K562 (cell line): ENCODE measurements around the gene PRKACA. TPM values are rescaled to one million over a fixed set of nuclear protein-coding genes. Genes with fewer than 3 reads are reported as not detected.
A peak's percentile ranks its signal among the peaks of the same experiment; 100 is the strongest.

Experiments
- ATF1 ChIP-seq, 2 experiments: fragments of 450-650 bp in 1 of 2; IDR thresholded peaks; 2 replicates each; pipeline ENCODE4 v1.6.1; 2016; ENCODE audit warnings: missing compliant biosample characterization in 1 of 2, missing genetic modification characterization in 1 of 2
- CCNT2 ChIP-seq: IDR thresholded peaks from 2 replicates; pipeline ENCODE4 v1.6.1; 2011; ENCODE audit warnings: borderline replicate concordance, low read depth, mild to moderate bottlenecking, moderate library complexity, mixed read lengths, low read length; ENCODE audit not compliant: insufficient read length; ENCODE audit errors: extremely low read depth
- CTBP1 ChIP-seq: fragments of 450-650 bp; IDR thresholded peaks from 2 replicates; pipeline ENCODE4 v1.6.1; 2016; ENCODE audit warnings: borderline replicate concordance
- DPF2 ChIP-seq: fragments of 450-650 bp; IDR thresholded peaks from 2 replicates; pipeline ENCODE4 v1.6.1; 2016
- FIP1L1 ChIP-seq: fragments of 200-400 bp; formaldehyde crosslinking; IDR thresholded peaks from 2 replicates; pipeline ENCODE4 v1.6.1; 2018; ENCODE audit warnings: mild to moderate bottlenecking, low read depth, low read length; ENCODE audit not compliant: poor library complexity, severe bottlenecking
- FOXJ2 ChIP-seq: fragments of 200-800 bp; sonication (Bioruptor generic); IDR thresholded peaks from 2 replicates; pipeline ENCODE4 v1.6.1; 2016; ENCODE audit warnings: missing genetic modification characterization, missing compliant biosample characterization
- HOXB6 ChIP-seq: fragments of 250-450 bp; sonication (Bioruptor Pico); IDR thresholded peaks from 2 replicates; pipeline ENCODE4 v1.5.1; 2022; ENCODE audit warnings: mild to moderate bottlenecking, borderline replicate concordance
- JUNB ChIP-seq: fragments of 450-650 bp; formaldehyde crosslinking; conservative IDR thresholded peaks from 2 replicates; pipeline ENCODE4 v1.4.0; 2020; ENCODE audit warnings: mild to moderate bottlenecking
- KLF6 ChIP-seq: fragments of 250-450 bp; sonication (Bioruptor Pico); IDR thresholded peaks from 2 replicates; pipeline ENCODE4 v1.4.0; 2020; ENCODE audit warnings: mild to moderate bottlenecking, moderate library complexity, borderline replicate concordance
- L3MBTL2 ChIP-seq: fragments of 450-650 bp; IDR thresholded peaks from 2 replicates; pipeline ENCODE4 v1.6.1; 2016; ENCODE audit warnings: mild to moderate bottlenecking, moderate library complexity
- NFXL1 ChIP-seq: fragments of 450-650 bp; formaldehyde crosslinking; IDR thresholded peaks from 2 replicates; pipeline ENCODE4 v1.4.0; 2021; ENCODE audit warnings: mild to moderate bottlenecking
- PCBP2 ChIP-seq: fragments of 200-400 bp; formaldehyde crosslinking; IDR thresholded peaks from 2 replicates; pipeline ENCODE4 v1.6.1; 2018; ENCODE audit warnings: low read length, low read depth, mild to moderate bottlenecking, moderate library complexity; ENCODE audit not compliant: poor library complexity, severe bottlenecking
- POLR2G ChIP-seq: fragments of 200-400 bp; formaldehyde crosslinking; IDR thresholded peaks from 2 replicates; pipeline ENCODE4 v1.6.1; 2017; ENCODE audit warnings: low read depth, mild to moderate bottlenecking, antibody characterized with exemption, low read length, moderate library complexity
- POLR2H ChIP-seq: IDR thresholded peaks from 2 replicates; pipeline ENCODE4 v1.6.1; 2016; ENCODE audit warnings: missing genetic modification characterization, low read depth, mild to moderate bottlenecking, control low read depth, missing compliant biosample characterization, moderate library complexity
- TSC22D4 ChIP-seq: fragments of 450-650 bp; IDR thresholded peaks from 2 replicates; pipeline ENCODE4 v1.6.1; 2016; ENCODE audit warnings: missing genetic modification characterization, missing biosample characterization, control low read depth
- YY1 ChIP-seq, 3 experiments: IDR thresholded peaks; 2 replicates each; pipeline ENCODE4 v1.6.1; 2011; ENCODE audit warnings: low read length in 2 of 3, mild to moderate bottlenecking in 2 of 3, moderate library complexity in 2 of 3, borderline replicate concordance in 1 of 3, control low read depth in 1 of 3, low read depth in 1 of 3; ENCODE audit not compliant: insufficient read depth in 3 of 3, insufficient replicate concordance in 2 of 3, control insufficient read depth in 1 of 3, insufficient read length in 1 of 3; ENCODE audit errors: extremely low read depth in 1 of 3
- ZKSCAN8 ChIP-seq: fragments of 200-800 bp; sonication (Bioruptor generic); IDR thresholded peaks from 2 replicates; pipeline ENCODE4 v1.6.1; 2016; ENCODE audit warnings: missing genetic modification characterization, missing compliant biosample characterization
- ZNF124 ChIP-seq: sonication (generic); formaldehyde crosslinking; IDR thresholded peaks from 2 replicates; pipeline ENCODE4 v1.8.1; 2022; ENCODE audit warnings: missing genetic modification reagents
- ZNF707 ChIP-seq: fragments of 250-450 bp; sonication (Bioruptor Pico); conservative IDR thresholded peaks from 2 replicates; pipeline ENCODE4 v1.8.0; 2022; ENCODE audit warnings: inconsistent platforms, mild to moderate bottlenecking, moderate library complexity
- polyA plus RNA-seq, 8 experiments: library from polyadenylated mRNA; depleted of rRNA in 4 of 8; stranded (reverse) in 5 of 8; unstranded in 3 of 8; fragments of >200 nt; fragmentation: Nextera tagmentation in 2 of 8; fragmentation: Illumina TruSeq in 1 of 8; extraction: Ambion mirVana in 2 of 8; extraction: Trizol in 1 of 8; gene quantifications; 2 replicates each; pipeline versions ENCODE4 v1.2.1 to v1.2.3, GENCODE V29; 2011 to 2014; ENCODE audit warnings: inconsistent platforms in 1 of 8, missing spikeins in 1 of 8
- total RNA-seq, 7 experiments: library from RNA; depleted of rRNA in 6 of 7; stranded (reverse); fragments of >200 nt in 6 of 7; fragmentation: Illumina TruSeq in 2 of 7; extraction: Trizol in 2 of 7; gene quantifications; 2 replicates each; pipeline versions ENCODE4 v1.2.1 to v1.2.3, GENCODE V29; 2011 to 2021; ENCODE audit warnings: low replicate concordance in 1 of 7
- TF ChIP-seq, protein P1 (sequence below): fragments of 450-650 bp; formaldehyde crosslinking; IDR thresholded peaks from 2 replicates; pipeline ENCODE4 v1.4.0; 2022; ENCODE audit warnings: missing genetic modification characterization
- TF ChIP-seq, protein P2 (sequence below): fragments of 200-800 bp; sonication (Bioruptor generic); IDR thresholded peaks from 2 replicates; pipeline ENCODE4 v1.6.1; 2017; ENCODE audit warnings: missing genetic modification characterization, missing compliant biosample characterization
- TF ChIP-seq, protein P3 (sequence below), 2 experiments: IDR thresholded peaks; 2 replicates each; pipeline ENCODE4 v1.6.1; 2011; ENCODE audit warnings: borderline replicate concordance in 1 of 2, control low read depth in 1 of 2, low read depth in 1 of 2, low read length in 1 of 2, mild to moderate bottlenecking in 1 of 2, mixed read lengths in 1 of 2, moderate library complexity in 1 of 2; ENCODE audit not compliant: insufficient read depth in 1 of 2, insufficient read length in 1 of 2, poor library complexity in 1 of 2, severe bottlenecking in 1 of 2; ENCODE audit errors: extremely low read depth in 1 of 2
- TF ChIP-seq, protein P4 (sequence below): sonication (generic); formaldehyde crosslinking; IDR thresholded peaks from 2 replicates; pipeline ENCODE4 v1.9.0; 2022; ENCODE audit warnings: mild to moderate bottlenecking, missing genetic modification reagents

The PRKACA gene
- total and polyA plus RNA-seq, 9 of the 15 experiments (the other 6 are each of a cell fraction or from before 2014, with no cell fraction given) = 1.2 to 63.1 (median 13.0) TPM

DNA sequence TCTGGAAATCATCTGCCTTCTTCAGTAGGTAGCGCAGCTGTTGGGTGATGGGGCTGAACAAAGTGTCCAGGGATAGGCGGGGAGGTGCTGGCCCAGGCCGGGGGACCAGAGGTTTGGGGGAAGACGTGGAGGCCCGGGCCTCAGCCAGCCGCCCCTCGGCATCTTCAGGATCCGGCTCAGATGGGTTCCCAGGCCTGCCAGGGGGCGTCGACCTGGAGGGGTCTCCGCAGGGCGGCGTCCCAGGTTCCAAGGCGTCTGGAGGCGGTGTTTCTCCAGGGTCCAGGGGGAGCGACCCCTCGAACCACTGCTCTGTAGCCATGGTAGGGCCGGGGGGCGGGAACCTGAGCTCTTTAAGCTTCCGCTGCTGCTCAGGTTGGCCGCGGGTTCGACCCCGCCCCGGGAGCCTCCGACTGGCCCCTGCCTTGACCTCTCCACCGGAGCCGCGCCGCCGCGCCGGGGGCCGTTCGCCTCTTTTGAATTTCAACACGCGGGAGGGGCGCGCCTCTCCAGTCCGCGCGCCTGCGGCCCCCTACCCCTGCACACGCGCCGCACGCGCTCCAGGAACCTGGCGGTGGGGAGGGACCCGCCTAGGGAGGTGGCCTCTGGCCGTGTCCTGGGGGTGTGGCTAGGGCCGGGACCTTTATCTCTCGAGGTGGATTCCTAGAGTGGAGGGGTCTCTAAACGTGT lies 32.1 kb downstream of the PRKACA start, which contains the start of gene C19orf67 (continued):
- TF ChIP-seq L3MBTL2 (peak; percentile 74; the same call in 1 of the 2 replicates), YY1 (IDR thresholded peaks at IDR 0.05; ENCODE audit: borderline replicate concordance in 1 of 3, control insufficient read depth in 1 of 3, extremely low read depth in 1 of 3, insufficient read depth in 3 of 3, insufficient read length in 1 of 3, insufficient replicate concordance in 2 of 3, low read depth in 1 of 3, low read length in 2 of 3) (no peak), POLR2H (no peak), JUNB (CRISPR knock-in tag) (no peak), HOXB6 (CRISPR knock-in tag) (no peak), CTBP1 (peak; percentile 44; the same call in 1 of the 2 replicates), CCNT2 (peak; percentile 41), TSC22D4 (tag) (no peak), KLF6 (CRISPR knock-in tag) (no peak), ZNF124 (CRISPR knock-in tag) (no peak), FIP1L1 (peak; percentile 54), ZKSCAN8 (CRISPR knock-in tag) (no peak), ZNF707 (CRISPR knock-in tag) (no peak), PCBP2 (no peak), DPF2 (peak; percentile 37; the same call in 1 of the 2 replicates), POLR2G (peak; percentile 77), FOXJ2 (no peak), NFXL1 (CRISPR knock-in tag) (no peak), ATF1 (CRISPR knock-in tag; IDR thresholded peaks at IDR 0.05) (no peak), ATF1 (tag; IDR thresholded peaks at IDR 0.05) (no peak)
- TF ChIP-seq, protein P1, sequence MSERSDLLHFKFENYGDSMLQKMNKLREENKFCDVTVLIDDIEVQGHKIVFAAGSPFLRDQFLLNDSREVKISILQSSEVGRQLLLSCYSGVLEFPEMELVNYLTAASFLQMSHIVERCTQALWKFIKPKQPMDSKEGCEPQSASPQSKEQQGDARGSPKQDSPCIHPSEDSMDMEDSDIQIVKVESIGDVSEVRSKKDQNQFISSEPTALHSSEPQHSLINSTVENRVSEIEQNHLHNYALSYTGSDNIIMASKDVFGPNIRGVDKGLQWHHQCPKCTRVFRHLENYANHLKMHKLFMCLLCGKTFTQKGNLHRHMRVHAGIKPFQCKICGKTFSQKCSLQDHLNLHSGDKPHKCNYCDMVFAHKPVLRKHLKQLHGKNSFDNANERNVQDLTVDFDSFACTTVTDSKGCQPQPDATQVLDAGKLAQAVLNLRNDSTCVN (CRISPR knock-in tag) = no peak
- TF ChIP-seq, protein P2, sequence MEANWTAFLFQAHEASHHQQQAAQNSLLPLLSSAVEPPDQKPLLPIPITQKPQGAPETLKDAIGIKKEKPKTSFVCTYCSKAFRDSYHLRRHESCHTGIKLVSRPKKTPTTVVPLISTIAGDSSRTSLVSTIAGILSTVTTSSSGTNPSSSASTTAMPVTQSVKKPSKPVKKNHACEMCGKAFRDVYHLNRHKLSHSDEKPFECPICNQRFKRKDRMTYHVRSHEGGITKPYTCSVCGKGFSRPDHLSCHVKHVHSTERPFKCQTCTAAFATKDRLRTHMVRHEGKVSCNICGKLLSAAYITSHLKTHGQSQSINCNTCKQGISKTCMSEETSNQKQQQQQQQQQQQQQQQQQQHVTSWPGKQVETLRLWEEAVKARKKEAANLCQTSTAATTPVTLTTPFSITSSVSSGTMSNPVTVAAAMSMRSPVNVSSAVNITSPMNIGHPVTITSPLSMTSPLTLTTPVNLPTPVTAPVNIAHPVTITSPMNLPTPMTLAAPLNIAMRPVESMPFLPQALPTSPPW (CRISPR knock-in tag) = peak; percentile 33
- TF ChIP-seq, protein P3, sequence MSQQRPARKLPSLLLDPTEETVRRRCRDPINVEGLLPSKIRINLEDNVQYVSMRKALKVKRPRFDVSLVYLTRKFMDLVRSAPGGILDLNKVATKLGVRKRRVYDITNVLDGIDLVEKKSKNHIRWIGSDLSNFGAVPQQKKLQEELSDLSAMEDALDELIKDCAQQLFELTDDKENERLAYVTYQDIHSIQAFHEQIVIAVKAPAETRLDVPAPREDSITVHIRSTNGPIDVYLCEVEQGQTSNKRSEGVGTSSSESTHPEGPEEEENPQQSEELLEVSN (IDR thresholded peaks at IDR 0.05; ENCODE audit: borderline replicate concordance in 1 of 2, extremely low read depth in 1 of 2, insufficient read depth in 1 of 2, insufficient read length in 1 of 2, low read depth in 1 of 2, low read length in 1 of 2, poor library complexity in 1 of 2, severe bottlenecking in 1 of 2) = peak; percentile 25 to 71
- TF ChIP-seq, protein P4, sequence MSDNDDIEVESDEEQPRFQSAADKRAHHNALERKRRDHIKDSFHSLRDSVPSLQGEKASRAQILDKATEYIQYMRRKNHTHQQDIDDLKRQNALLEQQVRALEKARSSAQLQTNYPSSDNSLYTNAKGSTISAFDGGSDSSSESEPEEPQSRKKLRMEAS (CRISPR knock-in tag) = peak; percentile 64
